ENCODE measurements around the gene PRMT1. TPM values are rescaled to one million over a fixed set of nuclear protein-coding genes. Genes with fewer than 3 reads are reported as not detected.

Gene PRMT1
- total RNA-seq, 1 experiment from 2014 or later = 527 TPM

DNA sequence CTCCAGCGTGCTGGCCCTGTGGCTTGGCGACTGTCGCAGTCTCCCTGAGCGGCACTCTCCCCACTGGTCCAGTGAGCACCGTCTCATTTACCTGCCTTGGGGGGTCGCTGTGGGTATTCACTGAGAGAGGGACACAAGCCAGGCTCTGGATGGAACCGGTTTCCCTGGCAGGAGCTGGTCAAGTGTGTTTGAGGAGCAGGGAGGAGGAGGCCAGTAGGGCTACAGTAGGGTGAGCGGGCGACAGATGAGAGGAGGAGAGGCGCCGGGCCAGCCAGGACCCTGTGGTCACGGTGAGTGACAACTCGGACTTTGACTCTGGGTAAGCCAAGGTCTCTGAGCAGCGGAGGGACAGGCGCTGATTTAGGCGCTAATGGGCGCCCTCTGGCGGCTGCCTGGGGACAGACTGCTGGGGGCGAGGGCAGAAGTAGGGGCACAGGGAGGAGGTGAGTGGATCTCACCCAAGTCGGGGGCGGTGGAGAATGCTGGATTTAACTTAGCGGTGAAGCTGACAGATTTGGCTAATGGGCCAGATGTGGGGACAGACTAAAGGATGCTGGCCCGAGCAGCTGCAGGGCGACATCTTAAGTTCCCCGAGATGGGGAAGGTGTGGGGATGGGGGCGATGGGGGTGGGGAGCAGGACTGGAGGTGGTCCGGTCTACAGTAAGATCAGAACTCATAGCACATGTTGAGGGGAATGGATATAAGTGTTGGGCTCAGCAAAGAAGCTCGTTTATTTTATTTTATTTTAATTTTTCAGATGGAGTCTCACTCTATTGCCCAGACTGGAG lies 4.7 kb upstream of the PRMT1 start:
- Mint-ChIP-seq H3K27me3 (ENCODE audit: low read depth) (no peaks in the 10 kb centered on the region), H3K36me3 (peaks cover 26% of the 10 kb centered on the region), H3K27ac (peak overlapping the region; percentile 96), H3K9me3 (no peaks in the 10 kb centered on the region), H3K4me3 (peak overlapping the region; percentile 54), H3K4me1 (peaks cover 9% of the 10 kb centered on the region)
- TF ChIP-seq FOXP1 (CRISPR knock-in tag; IDR thresholded peaks at IDR 0.05; ENCODE audit: borderline replicate concordance) = peak; percentile 78
- TF ChIP-seq, protein P1, sequence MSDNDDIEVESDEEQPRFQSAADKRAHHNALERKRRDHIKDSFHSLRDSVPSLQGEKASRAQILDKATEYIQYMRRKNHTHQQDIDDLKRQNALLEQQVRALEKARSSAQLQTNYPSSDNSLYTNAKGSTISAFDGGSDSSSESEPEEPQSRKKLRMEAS (CRISPR knock-in tag; IDR thresholded peaks at IDR 0.05) = peak; percentile 50; the same call in 1 of the 2 replicates
- TF ChIP-seq NR1H2 (CRISPR knock-in tag; IDR thresholded peaks at IDR 0.05) = no peak
- TF ChIP-seq ETV6 (CRISPR knock-in tag; IDR thresholded peaks at IDR 0.05) = no peak
- TF ChIP-seq SP1 (CRISPR knock-in tag; conservative IDR thresholded peaks at IDR 0.05) = 0 out of 2 replicates have a peak, but pooled peaks have one; percentile 43
- TF ChIP-seq, protein P2, sequence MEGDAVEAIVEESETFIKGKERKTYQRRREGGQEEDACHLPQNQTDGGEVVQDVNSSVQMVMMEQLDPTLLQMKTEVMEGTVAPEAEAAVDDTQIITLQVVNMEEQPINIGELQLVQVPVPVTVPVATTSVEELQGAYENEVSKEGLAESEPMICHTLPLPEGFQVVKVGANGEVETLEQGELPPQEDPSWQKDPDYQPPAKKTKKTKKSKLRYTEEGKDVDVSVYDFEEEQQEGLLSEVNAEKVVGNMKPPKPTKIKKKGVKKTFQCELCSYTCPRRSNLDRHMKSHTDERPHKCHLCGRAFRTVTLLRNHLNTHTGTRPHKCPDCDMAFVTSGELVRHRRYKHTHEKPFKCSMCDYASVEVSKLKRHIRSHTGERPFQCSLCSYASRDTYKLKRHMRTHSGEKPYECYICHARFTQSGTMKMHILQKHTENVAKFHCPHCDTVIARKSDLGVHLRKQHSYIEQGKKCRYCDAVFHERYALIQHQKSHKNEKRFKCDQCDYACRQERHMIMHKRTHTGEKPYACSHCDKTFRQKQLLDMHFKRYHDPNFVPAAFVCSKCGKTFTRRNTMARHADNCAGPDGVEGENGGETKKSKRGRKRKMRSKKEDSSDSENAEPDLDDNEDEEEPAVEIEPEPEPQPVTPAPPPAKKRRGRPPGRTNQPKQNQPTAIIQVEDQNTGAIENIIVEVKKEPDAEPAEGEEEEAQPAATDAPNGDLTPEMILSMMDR (IDR thresholded peaks at IDR 0.05) = peak; percentile 92
- TF ChIP-seq ZNF416 (CRISPR knock-in tag; IDR thresholded peaks at IDR 0.05) = 0 out of 2 replicates have a peak, but pooled peaks have one; percentile 7
- TF ChIP-seq CBFB (CRISPR knock-in tag; IDR thresholded peaks at IDR 0.05; ENCODE audit: low read depth) = no peak
- peak; percentile 20 for ATAC-seq
- ChIA-PET CTCF (interaction anchor here (0.6 to 10.7 kb wide), 17 partner anchors 7 to 1521 kb away, joined by 3 to 108 read pairs (median 4); partner anchors contain the start of genes AP2A1, BCL2L12, IRF3 and PRR12), POLR2A (interaction anchor here (0.6 kb wide), 1 partner anchor 60 kb away, joined by 6 read pairs; no protein-coding TSS in a partner anchor)
- peak; percentile 94 for DNase-seq (ENCODE audit: low spot score)

DNA sequence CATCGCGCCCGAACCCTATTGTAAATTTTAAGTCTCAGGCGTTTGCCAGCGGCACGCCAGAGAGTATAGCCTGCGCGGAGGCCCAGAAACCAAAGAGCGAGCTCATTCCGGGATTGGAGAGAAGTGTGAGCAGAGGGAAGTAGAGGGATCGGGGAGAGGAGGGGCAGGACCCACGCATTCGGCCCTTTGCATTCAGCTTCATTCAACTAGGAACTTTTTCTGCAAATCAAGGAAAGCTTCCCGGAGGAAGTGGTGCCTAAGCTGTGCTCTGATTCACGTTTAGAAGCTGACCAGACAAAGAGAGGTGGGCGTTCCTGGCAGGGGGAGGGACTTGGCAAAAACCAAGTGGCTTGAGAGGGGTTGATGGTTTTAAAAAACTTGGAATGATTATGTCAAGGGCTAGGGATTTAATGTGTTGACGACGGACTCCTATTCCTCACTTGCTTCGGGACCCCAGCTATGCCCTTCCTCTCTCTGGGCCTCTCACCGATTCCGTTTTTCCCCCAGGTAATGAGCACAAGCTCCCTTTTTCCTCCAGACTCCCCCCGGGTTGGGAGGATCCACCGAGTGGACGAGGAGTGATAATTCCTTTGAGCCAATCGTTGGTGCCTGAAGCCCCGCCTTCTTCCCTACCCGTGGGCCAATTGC lies 811 bp upstream of the PRMT1 start:
- peak; percentile 49; the same call in 1 of the 2 replicates for TF ChIP-seq SP1 (CRISPR knock-in tag; conservative IDR thresholded peaks at IDR 0.05)
- TF ChIP-seq, protein P1 (CRISPR knock-in tag; IDR thresholded peaks at IDR 0.05) = 0 out of 2 replicates have a peak, but pooled peaks have one; percentile 51
- no peak for TF ChIP-seq NR1H2 (CRISPR knock-in tag; IDR thresholded peaks at IDR 0.05)
- TF ChIP-seq, protein P3, sequence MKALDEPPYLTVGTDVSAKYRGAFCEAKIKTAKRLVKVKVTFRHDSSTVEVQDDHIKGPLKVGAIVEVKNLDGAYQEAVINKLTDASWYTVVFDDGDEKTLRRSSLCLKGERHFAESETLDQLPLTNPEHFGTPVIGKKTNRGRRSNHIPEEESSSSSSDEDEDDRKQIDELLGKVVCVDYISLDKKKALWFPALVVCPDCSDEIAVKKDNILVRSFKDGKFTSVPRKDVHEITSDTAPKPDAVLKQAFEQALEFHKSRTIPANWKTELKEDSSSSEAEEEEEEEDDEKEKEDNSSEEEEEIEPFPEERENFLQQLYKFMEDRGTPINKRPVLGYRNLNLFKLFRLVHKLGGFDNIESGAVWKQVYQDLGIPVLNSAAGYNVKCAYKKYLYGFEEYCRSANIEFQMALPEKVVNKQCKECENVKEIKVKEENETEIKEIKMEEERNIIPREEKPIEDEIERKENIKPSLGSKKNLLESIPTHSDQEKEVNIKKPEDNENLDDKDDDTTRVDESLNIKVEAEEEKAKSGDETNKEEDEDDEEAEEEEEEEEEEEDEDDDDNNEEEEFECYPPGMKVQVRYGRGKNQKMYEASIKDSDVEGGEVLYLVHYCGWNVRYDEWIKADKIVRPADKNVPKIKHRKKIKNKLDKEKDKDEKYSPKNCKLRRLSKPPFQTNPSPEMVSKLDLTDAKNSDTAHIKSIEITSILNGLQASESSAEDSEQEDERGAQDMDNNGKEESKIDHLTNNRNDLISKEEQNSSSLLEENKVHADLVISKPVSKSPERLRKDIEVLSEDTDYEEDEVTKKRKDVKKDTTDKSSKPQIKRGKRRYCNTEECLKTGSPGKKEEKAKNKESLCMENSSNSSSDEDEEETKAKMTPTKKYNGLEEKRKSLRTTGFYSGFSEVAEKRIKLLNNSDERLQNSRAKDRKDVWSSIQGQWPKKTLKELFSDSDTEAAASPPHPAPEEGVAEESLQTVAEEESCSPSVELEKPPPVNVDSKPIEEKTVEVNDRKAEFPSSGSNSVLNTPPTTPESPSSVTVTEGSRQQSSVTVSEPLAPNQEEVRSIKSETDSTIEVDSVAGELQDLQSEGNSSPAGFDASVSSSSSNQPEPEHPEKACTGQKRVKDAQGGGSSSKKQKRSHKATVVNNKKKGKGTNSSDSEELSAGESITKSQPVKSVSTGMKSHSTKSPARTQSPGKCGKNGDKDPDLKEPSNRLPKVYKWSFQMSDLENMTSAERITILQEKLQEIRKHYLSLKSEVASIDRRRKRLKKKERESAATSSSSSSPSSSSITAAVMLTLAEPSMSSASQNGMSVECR (CRISPR knock-in tag; IDR thresholded peaks at IDR 0.05; ENCODE audit: borderline replicate concordance) = peak; percentile 60; the same call in 1 of the 2 replicates
- TF ChIP-seq, protein P4, sequence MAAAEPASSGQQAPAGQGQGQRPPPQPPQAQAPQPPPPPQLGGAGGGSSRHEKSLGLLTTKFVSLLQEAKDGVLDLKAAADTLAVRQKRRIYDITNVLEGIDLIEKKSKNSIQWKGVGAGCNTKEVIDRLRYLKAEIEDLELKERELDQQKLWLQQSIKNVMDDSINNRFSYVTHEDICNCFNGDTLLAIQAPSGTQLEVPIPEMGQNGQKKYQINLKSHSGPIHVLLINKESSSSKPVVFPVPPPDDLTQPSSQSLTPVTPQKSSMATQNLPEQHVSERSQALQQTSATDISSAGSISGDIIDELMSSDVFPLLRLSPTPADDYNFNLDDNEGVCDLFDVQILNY (CRISPR knock-in tag; IDR thresholded peaks at IDR 0.05) = no peak
- peak; percentile 69; the same call in 1 of the 2 replicates for TF ChIP-seq TEAD1 (CRISPR knock-in tag; IDR thresholded peaks at IDR 0.05)
- TF ChIP-seq, protein P5, sequence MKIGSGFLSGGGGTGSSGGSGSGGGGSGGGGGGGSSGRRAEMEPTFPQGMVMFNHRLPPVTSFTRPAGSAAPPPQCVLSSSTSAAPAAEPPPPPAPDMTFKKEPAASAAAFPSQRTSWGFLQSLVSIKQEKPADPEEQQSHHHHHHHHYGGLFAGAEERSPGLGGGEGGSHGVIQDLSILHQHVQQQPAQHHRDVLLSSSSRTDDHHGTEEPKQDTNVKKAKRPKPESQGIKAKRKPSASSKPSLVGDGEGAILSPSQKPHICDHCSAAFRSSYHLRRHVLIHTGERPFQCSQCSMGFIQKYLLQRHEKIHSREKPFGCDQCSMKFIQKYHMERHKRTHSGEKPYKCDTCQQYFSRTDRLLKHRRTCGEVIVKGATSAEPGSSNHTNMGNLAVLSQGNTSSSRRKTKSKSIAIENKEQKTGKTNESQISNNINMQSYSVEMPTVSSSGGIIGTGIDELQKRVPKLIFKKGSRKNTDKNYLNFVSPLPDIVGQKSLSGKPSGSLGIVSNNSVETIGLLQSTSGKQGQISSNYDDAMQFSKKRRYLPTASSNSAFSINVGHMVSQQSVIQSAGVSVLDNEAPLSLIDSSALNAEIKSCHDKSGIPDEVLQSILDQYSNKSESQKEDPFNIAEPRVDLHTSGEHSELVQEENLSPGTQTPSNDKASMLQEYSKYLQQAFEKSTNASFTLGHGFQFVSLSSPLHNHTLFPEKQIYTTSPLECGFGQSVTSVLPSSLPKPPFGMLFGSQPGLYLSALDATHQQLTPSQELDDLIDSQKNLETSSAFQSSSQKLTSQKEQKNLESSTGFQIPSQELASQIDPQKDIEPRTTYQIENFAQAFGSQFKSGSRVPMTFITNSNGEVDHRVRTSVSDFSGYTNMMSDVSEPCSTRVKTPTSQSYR (CRISPR knock-in tag; IDR thresholded peaks at IDR 0.05) = no peak
- TF ChIP-seq ETV6 (CRISPR knock-in tag; IDR thresholded peaks at IDR 0.05) = peak; percentile 59; the same call in 1 of the 2 replicates
- H3K27me3 Mint-ChIP-seq (ENCODE audit: low read depth) = no peaks in the 10 kb centered on the region
- H3K36me3 Mint-ChIP-seq = peaks cover 16% of the 10 kb centered on the region
- peaks cover 32% of the 10 kb centered on the region for H3K4me1 Mint-ChIP-seq
- POLR2A ChIA-PET = interaction anchor here (0.5 to 3.4 kb wide), 19 partner anchors 8 to 1021 kb away, joined by 3 to 38 read pairs (median 4); partner anchors contain the start of genes ADM5, AKT1S1, AP2A1 and BCL2L12
- CTCF ChIA-PET = interaction anchor here (0.8 to 10.7 kb wide), 26 partner anchors 9 to 225 kb away, joined by 3 to 108 read pairs (median 4); partner anchors contain the start of genes ADM5, AP2A1, BCL2L12 and CPT1C
- peak; percentile 4 for ATAC-seq
- H3K4me3 Mint-ChIP-seq = peak overlapping the region; percentile 88
- peak; percentile 73 for DNase-seq (ENCODE audit: low spot score)
- peak overlapping the region; percentile 100 for H3K27ac Mint-ChIP-seq
- no peaks in the 10 kb centered on the region for H3K9me3 Mint-ChIP-seq

Data from WTC11 (cell line).